AG04450 (cell line): ENCODE measurements around the gene DXO. TPM values are rescaled to one million over a fixed set of nuclear protein-coding genes. Genes with fewer than 3 reads are reported as not detected.
"Not testable (repeated sequence)": the region's sequence is repeated elsewhere in the genome, so short reads cannot be mapped to it uniquely, and the experiment has no call there.

Experiments used
- CTCF ChIA-PET: fragments of 300-600, 350-600 bp; formaldehyde crosslinking; extraction: SDS; loops from one replicate; lab custom pipeline; 2022; ENCODE audit warnings: antibody characterized with exemption, inconsistent platforms; lab: Charles Lee
- POLR2A ChIA-PET: fragments of 350-600 bp; formaldehyde crosslinking; extraction: SDS; loops from one replicate; lab custom pipeline; 2021; ENCODE audit warnings: antibody characterized with exemption, inconsistent platforms; lab: Yijun Ruan, JAX
- DNase-seq: peaks from one replicate; pipeline ENCODE4 v3.0.0-alpha.2; 2011; ENCODE audit warnings: low read depth, low spot score
- H3K27ac ChIP-seq: one replicate; pipeline ENCODE4 v1.5.1; 2012; ENCODE audit warnings: low read depth, low read length, control low read depth
- H3K27me3 ChIP-seq: one replicate; pipeline ENCODE4 v1.6.0; 2012; ENCODE audit warnings: low read length; ENCODE audit not compliant: control insufficient read depth, insufficient read depth
- H3K4me3 ChIP-seq: 2 replicates; pipeline ENCODE4 v1.5.1; 2011; ENCODE audit warnings: mild to moderate bottlenecking, low read depth, low read length, control low read depth
- H3K9me3 ChIP-seq: 2 replicates; pipeline ENCODE4 v1.5.1; 2012; ENCODE audit warnings: low read length; ENCODE audit not compliant: control insufficient read depth, insufficient read depth
- polyA plus RNA-seq: library from polyadenylated mRNA; depleted of rRNA; stranded (reverse); fragments of >200 nt; gene quantifications from 2 replicates; pipeline ENCODE4 v1.2.3, GENCODE V29; 2011

DXO gene
- polyA plus RNA-seq, 1 experiment, result 11.4 TPM

DNA sequence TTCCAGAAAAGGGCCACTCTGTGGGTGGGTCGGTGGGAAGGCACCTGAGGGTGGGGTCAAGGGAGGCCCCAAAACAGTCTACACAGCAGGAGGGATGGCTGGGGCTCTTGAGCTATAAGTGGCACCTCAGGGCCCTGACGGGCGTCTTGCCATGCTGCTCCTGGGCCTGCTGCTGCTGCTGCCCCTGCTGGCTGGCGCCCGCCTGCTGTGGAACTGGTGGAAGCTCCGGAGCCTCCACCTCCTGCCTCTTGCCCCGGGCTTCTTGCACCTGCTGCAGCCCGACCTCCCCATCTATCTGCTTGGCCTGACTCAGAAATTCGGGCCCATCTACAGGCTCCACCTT is 33.6 kb upstream of the DXO start:
- DNase-seq, H3K27me3 ChIP-seq, CTCF ChIA-PET, POLR2A ChIA-PET, H3K4me3 ChIP-seq, H3K27ac ChIP-seq, H3K9me3 ChIP-seq: not testable (repeated sequence)

- H3K27ac ChIP-seq, CTCF ChIA-PET, H3K9me3 ChIP-seq, H3K4me3 ChIP-seq, POLR2A ChIA-PET, H3K27me3 ChIP-seq, DNase-seq: not testable (repeated sequence)
Measured at GRCh38 chr6:32004864-32005537, 33.1 kb upstream of the DXO start.

GRCh38 chr6:32004393-32004792 is 32.5 kb upstream of the DXO start:
- H3K27ac ChIP-seq, H3K27me3 ChIP-seq, H3K9me3 ChIP-seq, DNase-seq, CTCF ChIA-PET, POLR2A ChIA-PET, H3K4me3 ChIP-seq: not testable (repeated sequence)

DNA sequence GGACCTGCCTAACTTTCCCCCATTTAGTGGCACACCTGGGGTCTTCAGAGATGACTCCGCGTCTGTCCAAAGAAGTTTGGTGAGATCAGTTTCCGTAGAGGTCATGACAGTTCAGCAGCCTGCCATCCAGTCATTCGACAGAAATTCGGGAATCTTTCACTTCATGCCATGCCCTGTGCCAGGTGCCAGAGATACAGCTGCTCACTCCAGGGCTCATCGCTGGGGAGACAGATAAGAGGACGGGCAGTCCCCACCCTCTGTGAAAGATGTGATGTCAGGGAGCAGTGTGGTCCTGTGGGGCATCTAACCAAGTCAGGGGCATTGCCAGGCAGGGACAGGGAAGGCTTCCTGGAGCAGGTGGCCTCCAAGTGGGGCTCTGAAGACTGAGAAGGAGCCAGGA is 31.4 kb upstream of the DXO start:
- POLR2A ChIA-PET, H3K4me3 ChIP-seq, CTCF ChIA-PET, DNase-seq, H3K9me3 ChIP-seq, H3K27me3 ChIP-seq, H3K27ac ChIP-seq: not testable (repeated sequence)

GRCh38 chr6:32002546-32003268 is 30.8 kb upstream of the DXO start:
- CTCF ChIA-PET, DNase-seq, POLR2A ChIA-PET: not testable (repeated sequence)

GRCh38 chr6:31996385-31996784 is 24.4 kb upstream of the DXO start:
- CTCF ChIA-PET, result not testable (repeated sequence)

More at GRCh38 chr6:32002546-32003268, 30.8 kb upstream of the DXO start:
- H3K27ac ChIP-seq, H3K4me3 ChIP-seq, H3K27me3 ChIP-seq, H3K9me3 ChIP-seq: not testable (repeated sequence)

GRCh38 chr6:31994421-31994820 is 22.5 kb upstream of the DXO start:
- POLR2A ChIA-PET, DNase-seq, CTCF ChIA-PET, H3K27ac ChIP-seq, H3K9me3 ChIP-seq, H3K4me3 ChIP-seq, H3K27me3 ChIP-seq: not testable (repeated sequence)

More at GRCh38 chr6:31996385-31996784, 24.4 kb upstream of the DXO start:
- POLR2A ChIA-PET, H3K4me3 ChIP-seq, DNase-seq, H3K9me3 ChIP-seq, H3K27ac ChIP-seq, H3K27me3 ChIP-seq: not testable (repeated sequence)

DNA sequence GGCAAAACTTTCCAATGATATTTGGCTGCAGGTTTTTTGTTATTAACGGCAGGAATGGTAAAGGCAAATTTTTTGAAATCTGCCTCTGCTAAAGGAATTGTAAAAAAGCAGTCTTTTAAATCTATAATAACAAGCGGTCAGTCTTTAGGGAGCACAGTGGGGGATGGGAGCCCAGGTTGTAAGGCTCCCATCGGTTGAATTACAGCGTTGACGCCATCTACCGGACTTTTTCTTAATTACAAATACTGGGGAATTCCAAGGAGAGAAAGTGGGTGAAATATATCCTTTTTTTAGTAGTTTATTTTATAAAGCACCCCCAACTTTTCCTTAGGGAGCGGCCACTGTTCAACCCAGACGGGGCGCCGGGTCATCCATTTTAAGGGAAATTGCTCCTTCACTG is 17.4 kb upstream of the DXO start:
- CTCF ChIA-PET, H3K27me3 ChIP-seq, H3K9me3 ChIP-seq, H3K4me3 ChIP-seq, H3K27ac ChIP-seq, DNase-seq, POLR2A ChIA-PET: not testable (repeated sequence)

DNA sequence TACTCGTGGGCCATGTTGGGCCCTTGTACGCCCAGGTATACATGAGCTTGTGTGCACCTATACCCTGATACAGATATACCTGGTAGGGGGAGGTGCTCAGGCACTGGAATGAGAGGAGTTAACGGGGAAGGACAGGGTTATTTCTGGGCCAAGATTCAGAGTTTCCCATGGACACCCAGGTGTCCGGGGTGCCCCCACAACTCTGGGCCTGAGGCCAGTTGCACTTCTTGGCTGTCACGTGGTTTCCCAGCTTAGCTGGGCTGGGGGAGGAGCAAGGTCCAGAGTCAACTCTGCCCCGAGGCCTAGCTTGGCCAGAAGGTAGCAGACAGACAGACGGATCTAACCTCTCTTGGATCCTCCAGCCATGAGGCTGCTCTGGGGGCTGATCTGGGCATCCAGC is 9.8 kb upstream of the DXO start, which contains the start of gene C4A:
Gene C4A, plus strand, starts transcription at position 314 of the 400 bp plus-strand sequence. Its CDS starts 51 bp downstream, at position 365.
- POLR2A ChIA-PET, H3K4me3 ChIP-seq, H3K9me3 ChIP-seq, H3K27me3 ChIP-seq, CTCF ChIA-PET, DNase-seq, H3K27ac ChIP-seq: not testable (repeated sequence)

DNA sequence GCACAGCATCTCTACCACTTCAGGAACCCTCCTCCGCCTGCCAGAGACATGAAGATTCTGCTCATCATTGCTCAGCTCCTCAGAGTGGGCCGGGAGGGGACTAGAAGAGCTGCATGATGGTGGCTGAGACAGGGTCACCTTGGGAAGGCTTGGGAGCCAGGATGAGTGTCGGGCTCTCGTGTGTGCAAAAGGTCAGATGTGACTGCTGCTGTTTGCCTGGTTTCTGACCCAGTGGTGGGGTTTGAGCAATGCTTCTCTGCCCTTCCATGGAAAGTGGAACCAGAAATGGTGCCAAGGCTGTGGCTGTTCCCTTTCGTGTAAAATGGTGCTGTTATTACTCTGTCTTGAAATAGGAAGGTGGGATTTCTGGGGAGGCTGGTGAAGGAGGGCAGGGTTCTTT is 9.1 kb upstream of the DXO start:
- H3K4me3 ChIP-seq, CTCF ChIA-PET, H3K27me3 ChIP-seq, H3K9me3 ChIP-seq, DNase-seq, POLR2A ChIA-PET, H3K27ac ChIP-seq: not testable (repeated sequence)

DNA sequence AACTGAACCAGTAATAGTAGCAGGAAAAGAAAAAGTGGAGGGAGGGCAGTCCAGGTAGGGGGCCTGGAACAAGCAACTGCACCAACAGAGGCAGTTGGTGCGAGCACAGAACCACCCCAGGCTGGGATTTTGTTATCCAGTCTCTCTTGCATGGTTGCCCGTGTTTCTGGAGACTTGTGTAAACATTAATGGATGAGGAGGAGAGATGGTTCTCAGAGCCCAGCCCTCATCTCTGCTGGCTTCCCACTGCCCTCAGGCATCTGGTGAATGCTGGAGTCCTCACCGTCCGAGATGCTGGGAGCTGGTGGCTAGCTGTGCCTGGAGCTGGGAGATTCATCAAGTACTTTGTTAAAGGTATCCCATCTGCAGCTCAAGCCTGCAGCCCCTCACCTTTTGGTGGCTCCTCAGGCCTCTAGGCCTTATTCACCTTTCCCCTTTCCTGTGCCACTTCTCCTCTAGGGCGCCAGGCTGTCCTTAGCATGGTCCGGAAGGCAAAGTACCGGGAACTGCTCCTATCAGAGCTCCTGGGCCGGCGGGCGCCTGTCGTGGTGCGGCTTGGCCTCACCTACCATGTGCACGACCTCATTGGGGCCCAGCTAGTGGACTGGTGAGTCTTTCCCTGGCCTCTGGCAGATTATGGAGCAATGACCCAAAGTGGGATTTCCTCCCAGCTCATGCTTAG is 8.4 kb upstream of the DXO start:
- H3K9me3 ChIP-seq, DNase-seq, POLR2A ChIA-PET, H3K27me3 ChIP-seq, H3K4me3 ChIP-seq, H3K27ac ChIP-seq: not testable (repeated sequence)
- CTCF ChIA-PET, result interaction anchor here (0.6 to 1.2 kb wide), 2 partner anchors 137 to 864 kb away, joined by 3 read pairs; partner anchors contain the start of gene PSMB8
